CD4-positive, alpha-beta memory T cell (primary cell): ENCODE results near the gene VPS41. TPM values are rescaled to one million over a fixed set of nuclear protein-coding genes. Genes with fewer than 3 reads are reported as not detected.
A peak's percentile ranks its signal among the peaks of the same experiment; 100 is the strongest.

Source experiments
- CTCF ChIA-PET: fragments of 350-600 bp; sonication (Branson Sonifier 250); formaldehyde crosslinking; loops from one replicate; lab custom pipeline; 2021; ENCODE audit warnings: inconsistent platforms; ENCODE audit not compliant: partially characterized antibody; lab: Charles Lee
- POLR2A ChIA-PET: fragments of 350-600 bp; sonication (Branson Sonifier 250); formaldehyde crosslinking; loops from one replicate; lab custom pipeline; 2021; ENCODE audit not compliant: partially characterized antibody; lab: Charles Lee
- DNase-seq, 5 donors: peaks; one replicate each; pipeline versions ENCODE4 v3.0.0 to v3.0.0-alpha.2; 2020 to 2022; ENCODE audit warnings: mixed read lengths in 1 of 5
- H3K27ac ChIP-seq: one replicate; pipeline ENCODE4 v1.7.0; 2013; ENCODE audit warnings: low read depth, low read length
- H3K27me3 ChIP-seq: 2 replicates; pipeline ENCODE4 v1.7.0; 2013; ENCODE audit warnings: mild to moderate bottlenecking, low read length, moderate library complexity; ENCODE audit not compliant: insufficient read depth
- H3K36me3 ChIP-seq: 2 replicates; pipeline ENCODE4 v1.7.0; 2013; ENCODE audit warnings: mild to moderate bottlenecking, low read length, moderate library complexity; ENCODE audit not compliant: insufficient read depth
- H3K4me1 ChIP-seq: 2 replicates; pipeline ENCODE4 v1.7.0; 2013; ENCODE audit warnings: mild to moderate bottlenecking, low read length, moderate library complexity; ENCODE audit not compliant: insufficient read depth
- H3K4me3 ChIP-seq, 2 donors: one replicate each; pipeline ENCODE4 v1.7.0; 2013; ENCODE audit warnings: low read length in 2 of 2, mild to moderate bottlenecking in 1 of 2
- H3K9me3 ChIP-seq, 2 donors: one replicate each; pipeline ENCODE4 v1.7.0; 2013; ENCODE audit warnings: low read length in 2 of 2, control low read depth in 1 of 2; ENCODE audit not compliant: control insufficient read depth in 1 of 2
- H3K27ac Mint-ChIP-seq, 7 donors: one replicate each; pipeline ENCODE4 v1.8.0; 2020 to 2021; ENCODE audit warnings: mixed read lengths in 7 of 7, mild to moderate bottlenecking in 6 of 7, inconsistent platforms in 3 of 7, moderate library complexity in 3 of 7
- H3K27me3 Mint-ChIP-seq, 2 donors: one replicate each; pipeline ENCODE4 v1.8.0; 2020 to 2021; ENCODE audit warnings: mixed read lengths in 2 of 2
- H3K36me3 Mint-ChIP-seq, 2 donors: one replicate each; pipeline ENCODE4 v1.8.0; 2020 to 2021; ENCODE audit warnings: mixed read lengths in 2 of 2, inconsistent platforms in 1 of 2, mild to moderate bottlenecking in 1 of 2
- H3K4me1 Mint-ChIP-seq, 4 donors: one replicate each; pipeline ENCODE4 v1.8.0; 2020 to 2021; ENCODE audit warnings: mixed read lengths in 4 of 4, mild to moderate bottlenecking in 1 of 4
- H3K4me3 Mint-ChIP-seq, 8 donors: one replicate each; pipeline ENCODE4 v1.8.0; 2020 to 2021; ENCODE audit warnings: mixed read lengths in 8 of 8, mild to moderate bottlenecking in 7 of 8, moderate library complexity in 6 of 8, inconsistent platforms in 3 of 8
- H3K9me3 Mint-ChIP-seq, 8 donors: one replicate each; pipeline ENCODE4 v1.8.0; 2020 to 2021; ENCODE audit warnings: mixed read lengths in 8 of 8, mild to moderate bottlenecking in 5 of 8, inconsistent platforms in 3 of 8, moderate library complexity in 1 of 8
- intact Hi-C: fragments of 100-400 bp; cut with micrococcal nuclease; formaldehyde crosslinking; loops from one replicate; pipeline ENCODE4 v1.15.1; 2023
- polyA plus RNA-seq, 2 donors: library from polyadenylated mRNA; unstranded; fragments of 300-500 nt; fragmentation: Illumina TruSeq; gene quantifications; one replicate each; pipeline ENCODE4 v1.2.3, GENCODE V29; 2021
- total RNA-seq, 2 experiments: library from RNA; stranded (reverse); gene quantifications; one replicate each; pipeline ENCODE4 v1.2.3, GENCODE V29; 2021

The VPS41 gene
- total and polyA plus RNA-seq, 4 experiments from 2014 or later: 54.6 to 73.3 (median 62.5) TPM

- Histone ChIP-seq H3K9me3 (no peaks in the 10 kb centered on the region), H3K27me3 (no peaks in the 10 kb centered on the region), H3K36me3 (no peaks in the 10 kb centered on the region), H3K27ac (no peak overlapping the region), H3K4me3 (no peak overlapping the region), H3K4me1 (no peaks in the 10 kb centered on the region)
- Mint-ChIP-seq H3K4me1 (peaks cover 10 to 20% (median 15%) of the 10 kb centered on the region in 4 donors), H3K36me3 (peaks cover 0 to 27% of the 10 kb centered on the region in 2 donors), H3K27ac (no peak overlapping the region), H3K4me3 (no peak overlapping the region), H3K9me3 (peaks cover 0 to 3% (median 0%) of the 10 kb centered on the region in 8 donors), H3K27me3 (no peaks in the 10 kb centered on the region)
- ChIA-PET POLR2A (no interaction called here), CTCF (no interaction called here)
- no peak for DNase-seq
- intact Hi-C loops: no loop called here
Observed at GRCh38 chr7:38842746-38843145, 66.2 kb downstream of the VPS41 start.

GRCh38 chr7:38840736-38841460 lies 68.1 kb downstream of the VPS41 start:
- Histone ChIP-seq H3K4me3 (no peak overlapping the region), H3K9me3 (no peaks in the 10 kb centered on the region), H3K27ac (no peak overlapping the region), H3K4me1 (no peaks in the 10 kb centered on the region), H3K36me3 (no peaks in the 10 kb centered on the region), H3K27me3 (no peaks in the 10 kb centered on the region)
- no peak overlapping the region for H3K27ac Mint-ChIP-seq
- ChIA-PET POLR2A (no interaction called here), CTCF (no interaction called here)
- H3K9me3 Mint-ChIP-seq: peaks cover 0 to 3% (median 0%) of the 10 kb centered on the region in 8 donors
- peaks cover 3 to 21% (median 12%) of the 10 kb centered on the region in 4 donors for H3K4me1 Mint-ChIP-seq
- DNase-seq: no peak
- peaks cover 0 to 20% of the 10 kb centered on the region in 2 donors for H3K36me3 Mint-ChIP-seq
- H3K27me3 Mint-ChIP-seq: no peaks in the 10 kb centered on the region
- no peak overlapping the region for H3K4me3 Mint-ChIP-seq
- intact Hi-C loops: no loop called here

- intact Hi-C loops: no loop called here
- H3K27ac Mint-ChIP-seq: no peak overlapping the region
- H3K9me3 Mint-ChIP-seq: peaks cover 0 to 3% (median 0%) of the 10 kb centered on the region in 8 donors
- H3K36me3 Mint-ChIP-seq: peaks cover 0 to 20% of the 10 kb centered on the region in 2 donors
- no peaks in the 10 kb centered on the region for H3K27me3 Mint-ChIP-seq
- ChIA-PET POLR2A (no interaction called here), CTCF (no interaction called here)
- no peaks in the 10 kb centered on the region for H3K9me3 ChIP-seq
- peaks cover 3 to 21% (median 12%) of the 10 kb centered on the region in 4 donors for H3K4me1 Mint-ChIP-seq
- no peak overlapping the region for H3K4me3 Mint-ChIP-seq
- no peak for DNase-seq
- no peaks in the 10 kb centered on the region for H3K4me1 ChIP-seq
- H3K27me3 ChIP-seq: no peaks in the 10 kb centered on the region
- H3K36me3 ChIP-seq: no peaks in the 10 kb centered on the region
- H3K4me3 ChIP-seq: no peak overlapping the region
- H3K27ac ChIP-seq: no peak overlapping the region
Observed at GRCh38 chr7:38839851-38840250, 69.1 kb downstream of the VPS41 start.

- POLR2A ChIA-PET: no interaction called here
- Histone ChIP-seq H3K27ac (no peak overlapping the region), H3K9me3 (no peaks in the 10 kb centered on the region), H3K27me3 (no peaks in the 10 kb centered on the region), H3K4me3 (no peak overlapping the region), H3K4me1 (no peaks in the 10 kb centered on the region), H3K36me3 (no peaks in the 10 kb centered on the region)
- Mint-ChIP-seq H3K36me3 (peaks cover 0 to 20% of the 10 kb centered on the region in 2 donors), H3K9me3 (peaks cover 0 to 3% (median 0%) of the 10 kb centered on the region in 8 donors), H3K27me3 (no peaks in the 10 kb centered on the region), H3K27ac (no peak overlapping the region), H3K4me1 (peaks cover 2 to 21% (median 12%) of the 10 kb centered on the region in 4 donors), H3K4me3 (no peak overlapping the region)
- no peak for DNase-seq
- CTCF ChIA-PET: no interaction called here
- intact Hi-C loops: no loop called here
Observed at GRCh38 chr7:38838725-38839385, 70.1 kb downstream of the VPS41 start.

- Histone ChIP-seq H3K4me1 (no peaks in the 10 kb centered on the region), H3K4me3 (no peak overlapping the region), H3K27me3 (no peaks in the 10 kb centered on the region), H3K36me3 (no peaks in the 10 kb centered on the region), H3K27ac (no peak overlapping the region), H3K9me3 (no peaks in the 10 kb centered on the region)
- H3K4me3 Mint-ChIP-seq: no peak overlapping the region
- intact Hi-C loops: no loop called here
- no peaks in the 10 kb centered on the region for H3K27me3 Mint-ChIP-seq
- H3K36me3 Mint-ChIP-seq: peaks cover 7 to 24% of the 10 kb centered on the region in 2 donors
- DNase-seq: no peak
- ChIA-PET CTCF (no interaction called here), POLR2A (no interaction called here)
- H3K27ac Mint-ChIP-seq: no peak overlapping the region
- peaks cover 0 to 17% (median 14%) of the 10 kb centered on the region in 4 donors for H3K4me1 Mint-ChIP-seq
- H3K9me3 Mint-ChIP-seq: peaks cover 0 to 3% (median 0%) of the 10 kb centered on the region in 8 donors
Observed at GRCh38 chr7:38834357-38834756, 74.6 kb downstream of the VPS41 start.

- no peaks in the 10 kb centered on the region for H3K9me3 ChIP-seq
- H3K27me3 Mint-ChIP-seq: no peaks in the 10 kb centered on the region
- DNase-seq: no peak
- no peak overlapping the region for H3K4me3 Mint-ChIP-seq
- H3K9me3 Mint-ChIP-seq: no peaks in the 10 kb centered on the region
- peaks cover 0 to 16% (median 12%) of the 10 kb centered on the region in 4 donors for H3K4me1 Mint-ChIP-seq
- no peaks in the 10 kb centered on the region for H3K36me3 ChIP-seq
- intact Hi-C loops: no loop called here
- no peaks in the 10 kb centered on the region for H3K4me1 ChIP-seq
- POLR2A ChIA-PET: no interaction called here
- no peak overlapping the region for H3K4me3 ChIP-seq
- no peak overlapping the region for H3K27ac ChIP-seq
- CTCF ChIA-PET: no interaction called here
- H3K36me3 Mint-ChIP-seq: peaks cover 10 to 18% of the 10 kb centered on the region in 2 donors
- peak overlapping the region in 1 of 7 donors; percentile 14 for H3K27ac Mint-ChIP-seq
- H3K27me3 ChIP-seq: no peaks in the 10 kb centered on the region
Observed at GRCh38 chr7:38833329-38833728, 75.7 kb downstream of the VPS41 start.

- H3K4me3 Mint-ChIP-seq: no peak overlapping the region
- H3K9me3 ChIP-seq: no peaks in the 10 kb centered on the region
- H3K4me3 ChIP-seq: no peak overlapping the region
- POLR2A ChIA-PET: interaction anchor here (0.5 kb wide), 1 partner anchor 733 kb away, joined by 6 read pairs; no protein-coding TSS in a partner anchor
- CTCF ChIA-PET: no interaction called here
- no peak overlapping the region for H3K27ac ChIP-seq
- no peaks in the 10 kb centered on the region for H3K27me3 Mint-ChIP-seq
- peaks cover 0 to 14% (median 12%) of the 10 kb centered on the region in 4 donors for H3K4me1 Mint-ChIP-seq
- peaks cover 13% of the 10 kb centered on the region in 2 donors for H3K36me3 Mint-ChIP-seq
- intact Hi-C loops: no loop called here
- H3K9me3 Mint-ChIP-seq: no peaks in the 10 kb centered on the region
- no peak for DNase-seq
- no peaks in the 10 kb centered on the region for H3K36me3 ChIP-seq
- no peaks in the 10 kb centered on the region for H3K27me3 ChIP-seq
- no peaks in the 10 kb centered on the region for H3K4me1 ChIP-seq
- no peak overlapping the region for H3K27ac Mint-ChIP-seq
Observed at GRCh38 chr7:38831259-38831996, 77.6 kb downstream of the VPS41 start.
